ENCODE data around the gene ZNF329.
A peak's percentile ranks its signal among the peaks of the same experiment; 100 is the strongest.

Gene ZNF329

GRCh38 chr19:58170860-58171259, 20.3 kb upstream of the ZNF329 start:
- no peak overlapping the region for H3K4me3 ChIP-seq (replicated peaks; ENCODE audit: low read depth, low read length)
- no peak for TF ChIP-seq CTCF (IDR thresholded peaks at IDR 0.05; ENCODE audit: low read depth, low read length, missing control alignments)
- no peak for DNase-seq (ENCODE audit: extremely low read depth, low read depth)

DNA sequence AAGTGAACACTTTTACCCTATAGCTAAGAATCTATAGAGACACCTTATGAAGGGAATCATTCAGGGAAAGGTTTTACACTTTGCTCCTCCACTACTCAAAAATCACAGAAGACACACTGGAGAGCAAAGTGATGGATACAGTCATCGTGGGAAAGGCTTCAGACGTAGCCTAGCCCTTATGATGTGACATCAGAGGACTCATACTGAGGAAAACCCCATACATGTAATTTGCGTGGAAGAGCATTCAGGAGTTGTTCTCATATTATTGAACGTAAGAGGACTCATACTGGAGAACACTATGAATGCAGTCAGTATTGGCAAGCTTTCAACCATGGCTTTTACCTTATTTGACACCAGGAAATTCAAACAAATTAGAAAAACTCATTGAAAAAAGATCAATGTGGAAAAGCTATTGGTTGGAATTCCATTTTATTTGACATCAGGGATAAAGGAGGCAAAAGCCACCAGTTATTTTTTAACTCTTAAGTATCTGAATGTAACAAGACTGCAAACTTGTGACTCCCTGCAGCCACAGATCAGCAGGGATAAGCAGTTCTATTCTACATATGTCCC, 16.2 kb upstream of the ZNF329 start:
- no peak for TF ChIP-seq CTCF (IDR thresholded peaks at IDR 0.05; ENCODE audit: low read depth, low read length, missing control alignments)
- H3K4me3 ChIP-seq (replicated peaks; ENCODE audit: low read depth, low read length): no peak overlapping the region
- no peak for DNase-seq (ENCODE audit: extremely low read depth, low read depth)

DNA sequence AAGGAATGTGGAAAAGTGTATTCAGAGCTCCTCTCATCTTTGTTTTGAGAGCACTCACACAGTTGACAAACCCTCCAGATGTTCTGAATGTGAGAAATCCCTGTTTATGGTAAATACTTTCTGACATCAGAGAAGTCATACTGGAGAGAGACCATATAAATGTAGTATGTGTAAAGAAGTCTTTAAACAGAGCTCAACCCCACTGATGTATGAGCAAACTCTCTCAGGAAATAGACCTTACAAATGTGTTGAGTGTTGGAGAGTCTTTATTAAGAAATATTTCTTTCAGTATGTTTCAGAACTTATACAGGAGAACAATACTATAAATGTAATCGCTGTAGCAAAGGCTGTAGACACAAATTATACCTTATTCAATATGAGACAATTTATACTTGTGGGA, 15.7 kb upstream of the ZNF329 start:
- no peak overlapping the region for H3K4me3 ChIP-seq (replicated peaks; ENCODE audit: low read depth, low read length)
- no peak for DNase-seq (ENCODE audit: extremely low read depth, low read depth)
- no peak for TF ChIP-seq CTCF (IDR thresholded peaks at IDR 0.05; ENCODE audit: low read depth, low read length, missing control alignments)

GRCh38 chr19:58157045-58157728, 6.6 kb upstream of the ZNF329 start:
- DNase-seq (ENCODE audit: extremely low read depth, low read depth): no peak
- TF ChIP-seq CTCF (IDR thresholded peaks at IDR 0.05; ENCODE audit: low read depth, low read length, missing control alignments): no peak
- no peak overlapping the region for H3K4me3 ChIP-seq (replicated peaks; ENCODE audit: low read depth, low read length)

DNA sequence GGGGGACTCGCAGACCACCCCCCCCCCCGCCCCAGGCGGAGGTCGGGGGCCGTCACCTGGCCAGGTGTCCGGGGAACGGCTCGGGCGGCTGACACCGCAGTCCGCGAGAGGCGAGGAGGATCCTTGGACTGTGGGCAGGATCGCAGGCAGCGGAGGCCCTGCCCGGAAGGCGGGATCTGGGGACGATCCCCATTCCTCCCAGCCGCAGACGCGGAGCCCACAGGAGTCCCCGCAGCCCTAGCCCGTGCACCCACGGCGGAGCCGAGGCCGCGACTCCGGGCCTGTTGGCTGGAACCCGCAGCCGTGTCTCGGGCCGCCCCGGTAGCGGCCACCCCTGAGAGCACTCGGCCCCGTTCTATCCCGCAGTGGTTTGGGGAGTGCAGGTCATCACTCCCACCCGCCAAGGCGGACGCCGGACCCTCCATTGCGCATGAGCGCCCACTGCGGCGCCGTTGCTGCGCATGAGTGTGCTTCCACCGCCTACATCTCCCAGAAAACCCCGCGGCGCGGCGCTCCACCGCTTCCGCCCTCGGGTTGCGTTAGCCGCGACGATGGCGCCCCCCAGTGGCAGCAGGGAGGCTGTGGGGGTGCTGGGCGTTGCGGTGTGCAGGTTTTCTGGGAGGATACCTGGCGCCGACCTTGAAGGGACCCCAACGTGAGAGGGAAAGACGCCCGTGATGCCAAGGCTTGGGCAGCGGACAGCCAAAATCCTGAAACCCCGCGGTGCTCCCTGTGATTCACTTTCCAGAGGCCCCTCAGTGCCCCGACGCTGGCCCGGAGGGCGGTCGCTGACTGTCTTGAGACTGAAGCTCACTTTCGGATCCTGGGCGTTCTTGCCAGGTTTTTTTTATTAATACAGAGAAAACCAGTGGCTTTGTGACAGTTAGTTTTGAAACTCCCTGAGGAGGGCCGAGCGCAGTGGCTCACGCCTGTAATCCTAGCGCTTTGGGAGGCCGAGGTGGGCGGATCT, 4.4 kb upstream of the ZNF329 start:
- DNase-seq (ENCODE audit: extremely low read depth, low read depth): peak; percentile 62
- peak; percentile 95 for TF ChIP-seq CTCF (IDR thresholded peaks at IDR 0.05; ENCODE audit: low read depth, low read length, missing control alignments)
- peak overlapping the region; percentile 67 for H3K4me3 ChIP-seq (replicated peaks; ENCODE audit: low read depth, low read length)

GRCh38 chr19:58154287-58154678, 3.7 kb upstream of the ZNF329 start:
- DNase-seq (ENCODE audit: extremely low read depth, low read depth): no peak
- H3K4me3 ChIP-seq (replicated peaks; ENCODE audit: low read depth, low read length): peak overlapping the region; percentile 67
- no peak for TF ChIP-seq CTCF (IDR thresholded peaks at IDR 0.05; ENCODE audit: low read depth, low read length, missing control alignments)
